Epithelial cell of proximal tubule (primary cell): Measurements from ENCODE around the gene GPRIN1. TPM values are rescaled to one million over a fixed set of nuclear protein-coding genes. Genes with fewer than 3 reads are reported as not detected.

Experiments used
- DNase-seq: peaks from one replicate; pipeline ENCODE4 v3.0.0-alpha.2; 2011; ENCODE audit warnings: low read depth
- H3K4me3 ChIP-seq: 2 replicates; pipeline ENCODE4 v1.5.1; 2011; ENCODE audit warnings: low read depth, mild to moderate bottlenecking, low read length
- CTCF ChIP-seq: conservative IDR thresholded peaks from 2 replicates; pipeline ENCODE4 v1.5.1; 2012; ENCODE audit warnings: low read depth, mild to moderate bottlenecking, low read length
- total RNA-seq: library from RNA; depleted of rRNA; stranded (reverse); fragments of >200 nt; gene quantifications from 2 replicates; pipeline ENCODE4 v1.2.3, GENCODE V29; 2015

The GPRIN1 gene
- total RNA-seq, 1 donor from 2014 or later = 34.0 TPM

GRCh38 chr5:176581361-176581760, 28.6 kb downstream of the GPRIN1 start:
- H3K4me3 ChIP-seq = no peak overlapping the region
- DNase-seq = no peak
- no peak for TF ChIP-seq CTCF

DNA sequence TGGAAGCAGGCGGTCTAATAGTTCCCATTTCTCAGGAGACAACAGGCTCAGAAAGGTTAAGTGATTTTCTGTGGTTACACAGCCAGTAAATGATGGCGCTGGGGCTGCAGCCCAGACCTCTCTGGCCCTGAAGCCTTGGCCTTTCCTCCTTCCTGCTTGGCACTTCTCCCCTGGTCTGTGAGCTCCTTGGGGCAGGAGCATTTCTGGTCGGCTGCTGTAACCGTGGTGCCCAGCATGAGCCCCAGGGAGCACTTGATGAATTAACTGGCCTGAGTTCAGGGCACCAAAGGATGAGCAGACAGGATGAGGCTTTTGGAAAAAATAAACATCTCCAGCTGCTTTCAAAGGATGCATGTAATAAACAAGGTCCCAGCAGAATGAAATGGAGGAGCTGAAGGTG, 30.6 kb downstream of the GPRIN1 start:
- no peak overlapping the region for H3K4me3 ChIP-seq
- DNase-seq = no peak
- no peak for TF ChIP-seq CTCF

DNA sequence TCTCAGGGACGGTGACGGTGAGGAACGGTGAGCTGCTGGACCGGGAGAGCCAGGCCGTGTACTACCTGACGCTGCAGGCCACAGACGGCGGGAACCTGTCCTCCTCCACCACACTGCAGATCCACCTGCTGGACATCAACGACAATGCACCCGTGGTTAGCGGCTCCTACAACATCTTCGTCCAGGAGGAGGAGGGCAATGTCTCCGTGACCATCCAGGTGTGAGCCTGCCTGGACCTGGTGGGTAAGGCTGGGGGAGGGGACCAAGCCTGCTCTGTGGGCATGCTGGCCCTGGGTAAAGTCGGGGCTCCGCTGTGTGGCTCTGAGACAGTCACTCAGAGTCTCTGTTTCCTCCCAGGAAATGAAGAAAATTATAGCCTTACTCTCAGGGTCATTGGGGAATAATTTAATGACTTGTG, 31.6 kb downstream of the GPRIN1 start:
- no peak for DNase-seq

GRCh38 chr5:176577312-176578176, 32.4 kb downstream of the GPRIN1 start:
- no peak for DNase-seq
- TF ChIP-seq CTCF = no peak
- H3K4me3 ChIP-seq = no peak overlapping the region

More for the DNA sequence above, 31.6 kb downstream of the GPRIN1 start:
- H3K4me3 ChIP-seq = no peak overlapping the region
- TF ChIP-seq CTCF = peak; percentile 69

DNA sequence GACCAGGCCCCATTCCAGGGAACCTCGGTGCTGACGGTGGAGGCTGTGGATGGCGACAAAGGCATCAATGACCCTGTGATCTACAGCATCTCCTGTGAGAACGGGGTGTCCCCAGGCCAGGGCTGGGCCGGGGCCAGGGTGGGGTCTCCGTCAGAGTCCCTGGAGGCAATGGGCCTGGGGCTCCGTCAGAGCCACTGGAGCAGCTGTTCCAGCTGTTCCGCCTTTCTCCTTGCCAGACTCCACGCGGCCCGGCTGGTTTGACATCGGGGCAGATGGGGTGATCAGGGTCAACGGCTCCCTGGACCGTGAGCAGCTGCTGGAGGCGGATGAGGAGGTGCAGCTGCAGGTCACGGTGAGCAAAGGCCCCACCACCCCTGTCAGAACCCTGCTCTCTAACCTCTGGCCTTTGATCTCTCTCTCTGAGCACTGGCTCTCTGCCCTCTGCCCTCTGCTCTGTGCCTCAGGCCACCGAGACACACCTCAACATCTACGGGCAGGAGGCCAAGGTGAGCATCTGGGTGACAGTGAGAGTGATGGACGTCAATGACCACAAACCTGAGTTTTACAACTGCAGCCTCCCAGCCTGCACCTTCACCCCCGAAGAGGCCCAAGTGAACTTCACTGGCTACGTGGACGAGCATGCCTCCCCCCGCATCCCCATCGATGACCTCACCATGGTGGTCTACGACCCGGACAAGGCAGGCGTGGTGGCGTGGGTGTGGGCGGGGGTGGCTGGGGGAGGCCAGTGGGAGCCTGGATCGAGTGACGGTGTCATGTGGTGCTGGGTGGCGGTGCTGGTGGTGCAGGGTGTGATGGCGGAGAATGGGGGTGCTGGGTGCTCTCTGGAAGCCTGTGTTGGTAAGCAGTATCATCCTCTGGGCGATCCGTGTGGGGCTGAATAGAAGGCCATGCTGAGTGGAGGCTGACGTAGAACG, 34.2 kb downstream of the GPRIN1 start:
- no peak overlapping the region for H3K4me3 ChIP-seq
- no peak for TF ChIP-seq CTCF
- DNase-seq = no peak

- no peak for DNase-seq
- H3K4me3 ChIP-seq = no peak overlapping the region
- TF ChIP-seq CTCF = no peak
These were observed 34.9 kb downstream of the GPRIN1 start for GRCh38 chr5:176575066-176575465.
